Esophagus muscularis mucosa (tissue), 4 donors: ENCODE measurements around the gene DNASE2B. TPM values are rescaled to one million over a fixed set of nuclear protein-coding genes. Genes with fewer than 3 reads are reported as not detected.

Source experiments
- DNase-seq: peaks from one replicate; pipeline ENCODE4 v3.0.0-alpha.2; 2017; ENCODE audit errors: extremely low spot score
- H3K27ac ChIP-seq, 4 donors: fragments of 200-600 bp; sonication (generic); replicated peaks in 1 of 4; 1 replicate in 3 of 4; 2 replicates in 1 of 4; pipeline ENCODE4 v1.5.1; 2016 to 2019; ENCODE audit warnings: mild to moderate bottlenecking in 1 of 4
- H3K27me3 ChIP-seq, 4 donors: fragments of 200-600 bp; sonication (generic); one replicate each; pipeline versions ENCODE4 v1.5.1 to v1.6.0; 2016 to 2019
- H3K36me3 ChIP-seq, 4 donors: fragments of 200-600 bp; sonication (generic); one replicate each; pipeline ENCODE4 v1.5.1; 2016 to 2019
- H3K4me1 ChIP-seq, 4 donors: fragments of 200-600 bp; sonication (generic); one replicate each; pipeline ENCODE4 v1.5.1; 2016 to 2019
- H3K4me3 ChIP-seq, 4 donors: fragments of 200-600 bp; sonication (generic); 1 replicate in 2 of 4; 2 replicates in 2 of 4; pipeline ENCODE4 v1.5.1; 2016 to 2019; ENCODE audit warnings: mild to moderate bottlenecking in 4 of 4, moderate library complexity in 1 of 4
- H3K9me3 ChIP-seq, 4 donors: fragments of 200-600 bp; sonication (generic); 1 replicate in 3 of 4; 2 replicates in 1 of 4; pipeline ENCODE4 v1.5.1; 2016 to 2019
- CTCF ChIP-seq, 3 experiments: fragments of 200-600 bp in 2 of 3; fragments of 450-650 bp in 1 of 3; sonication (generic) in 2 of 3; IDR thresholded peaks; one replicate each; pipeline ENCODE4 v1.5.1; 2017 to 2019; ENCODE audit warnings: antibody characterized with exemption in 3 of 3, mild to moderate bottlenecking in 2 of 3, moderate library complexity in 1 of 3
- EP300 ChIP-seq: sonication (generic); formaldehyde crosslinking; IDR thresholded peaks from one replicate; pipeline ENCODE4 v1.6.1; 2017; ENCODE audit warnings: antibody characterized with exemption
- POLR2A ChIP-seq: fragments of 450-650 bp; IDR thresholded peaks from one replicate; pipeline ENCODE4 v1.6.1; 2017; ENCODE audit warnings: antibody characterized with exemption, moderate library complexity, mild to moderate bottlenecking, low read depth
- POLR2AphosphoS5 ChIP-seq, 2 donors: sonication (generic); formaldehyde crosslinking; IDR thresholded peaks; one replicate each; pipeline ENCODE4 v1.6.1; 2017; ENCODE audit warnings: antibody characterized with exemption in 2 of 2
- WGBS: methylation state at CpG from one replicate; pipeline ENCODE4 v1.1.5; 2018; 5-methylcytosine and 5-hydroxymethylcytosine counted together
- intact Hi-C: fragments of 100-400 bp; cut with DNase I; formaldehyde crosslinking; loops from one replicate; pipeline ENCODE4 v1.15.1; 2023
- total RNA-seq, 4 donors: library from RNA; depleted of rRNA; stranded (reverse); fragments of >200 nt; gene quantifications; one replicate each; pipeline versions ENCODE4 v1.1.0 to v1.2.1, GENCODE V29; 2016

DNASE2B gene
- total RNA-seq, 4 donors from 2014 or later: 0.33 TPM; not detected in 3

- Histone ChIP-seq H3K36me3 (no peaks in the 10 kb centered on the region), H3K27me3 (no peaks in the 10 kb centered on the region), H3K9me3 (no peaks in the 10 kb centered on the region), H3K4me3 (no peak overlapping the region), H3K4me1 (no peaks in the 10 kb centered on the region), H3K27ac (no peak overlapping the region)
- intact Hi-C loops: no loop called here
- WGBS: 79% methylated on average over 6 of the region's 6 CpGs
- no peak for TF ChIP-seq POLR2A
- no peak for TF ChIP-seq POLR2AphosphoS5 (IDR thresholded peaks at IDR 0.05)
- TF ChIP-seq EP300: no peak
- no peak for TF ChIP-seq CTCF (IDR thresholded peaks at IDR 0.05)
- no peak for DNase-seq
Observed at GRCh38 chr1:84424513-84425149, 26.3 kb downstream of the DNASE2B start.

GRCh38 chr1:84425150-84425896 lies 27.0 kb downstream of the DNASE2B start:
- Histone ChIP-seq H3K4me1 (no peaks in the 10 kb centered on the region), H3K27me3 (no peaks in the 10 kb centered on the region), H3K4me3 (no peak overlapping the region), H3K9me3 (peaks cover 0 to 5% (median 2%) of the 10 kb centered on the region in 4 donors), H3K27ac (no peak overlapping the region), H3K36me3 (no peaks in the 10 kb centered on the region)
- no peak for DNase-seq
- intact Hi-C loops: no loop called here
- TF ChIP-seq CTCF (IDR thresholded peaks at IDR 0.05) (no peak), EP300 (no peak), POLR2A (no peak), POLR2AphosphoS5 (IDR thresholded peaks at IDR 0.05) (no peak)
- 63% methylated on average over 5 of the region's 5 CpGs for WGBS

GRCh38 chr1:84426376-84426775 lies 28.1 kb downstream of the DNASE2B start:
- 94% methylated on average over 2 of the region's 2 CpGs for WGBS

GRCh38 chr1:84427250-84428188 lies 29.2 kb downstream of the DNASE2B start:
- H3K27me3 ChIP-seq: no peaks in the 10 kb centered on the region
- TF ChIP-seq POLR2AphosphoS5 (IDR thresholded peaks at IDR 0.05): no peak
- TF ChIP-seq POLR2A: no peak
- TF ChIP-seq EP300: no peak
- no peak for TF ChIP-seq CTCF (IDR thresholded peaks at IDR 0.05)
- no peak overlapping the region for H3K4me3 ChIP-seq
- intact Hi-C loops: no loop called here
- DNase-seq: no peak
- H3K9me3 ChIP-seq: peaks cover 0 to 9% (median 4%) of the 10 kb centered on the region in 4 donors
- no peaks in the 10 kb centered on the region for H3K36me3 ChIP-seq
- 93% methylated on average over 4 of the region's 6 CpGs for WGBS
- no peak overlapping the region for H3K27ac ChIP-seq
- H3K4me1 ChIP-seq: no peaks in the 10 kb centered on the region

More at GRCh38 chr1:84426376-84426775, 28.1 kb downstream of the DNASE2B start:
- Histone ChIP-seq H3K27ac (no peak overlapping the region), H3K27me3 (no peaks in the 10 kb centered on the region), H3K4me3 (no peak overlapping the region), H3K36me3 (no peaks in the 10 kb centered on the region), H3K9me3 (peaks cover 0 to 9% (median 4%) of the 10 kb centered on the region in 4 donors), H3K4me1 (no peaks in the 10 kb centered on the region)
- intact Hi-C loops: no loop called here
- TF ChIP-seq POLR2AphosphoS5 (IDR thresholded peaks at IDR 0.05) (no peak), EP300 (no peak)
- no peak for DNase-seq
